GM13976 (cell line): Measurements from ENCODE around the gene TTLL6.

Source experiments
- DNase-seq: peaks from one replicate; pipeline ENCODE4 v3.0.0; 2012; ENCODE audit warnings: low spot score
- CTCF ChIP-seq: IDR thresholded peaks from 2 replicates; pipeline ENCODE4 v1.5.1; 2012; ENCODE audit warnings: borderline replicate concordance, mild to moderate bottlenecking; ENCODE audit not compliant: insufficient read depth; ENCODE audit errors: extremely low read depth, missing control alignments, control extremely low read depth
- in situ Hi-C: fragments of 300-500 bp; cut with MboI; formaldehyde crosslinking; loops from one replicate; pipeline ENCODE4 v1.12.0; 2022; ENCODE audit warnings: low sequenced_read_pairs, mixed read lengths, inconsistent platforms; ENCODE audit not compliant: unreplicated experiment

TTLL6 gene

DNA sequence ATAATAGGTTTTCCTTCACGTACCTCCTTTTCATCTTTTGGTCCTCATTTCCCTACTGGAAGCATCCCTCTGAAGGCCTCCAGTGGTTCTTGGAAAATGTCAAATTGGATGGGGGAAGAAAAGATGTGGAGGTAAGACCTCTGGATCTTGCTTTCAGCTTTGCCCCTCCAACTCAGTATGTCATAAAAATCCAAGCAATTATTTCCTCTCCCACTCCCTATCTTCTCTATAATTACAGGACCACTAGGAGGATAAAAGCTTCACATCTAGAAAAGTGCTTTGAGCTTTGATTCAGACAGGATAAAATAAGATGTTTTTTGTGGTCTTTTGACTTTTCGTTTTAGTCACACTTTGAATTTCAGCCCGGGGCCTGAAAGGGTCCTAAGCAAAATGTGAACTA, 1.7 kb downstream of the TTLL6 start:
- no peak for DNase-seq
- in situ Hi-C loops, result loop anchor here (10.0 kb wide), 1 partner anchor 219 kb away; no protein-coding TSS in a partner anchor
- TF ChIP-seq CTCF, result no peak

GRCh38 chr17:48814504-48814903, 2.5 kb downstream of the TTLL6 start:
- TF ChIP-seq CTCF, result peak; percentile 66
- DNase-seq, result peak; percentile 82
- in situ Hi-C loops, result loop anchor here (10.0 kb wide), 1 partner anchor 220 kb away; no protein-coding TSS in a partner anchor

DNA sequence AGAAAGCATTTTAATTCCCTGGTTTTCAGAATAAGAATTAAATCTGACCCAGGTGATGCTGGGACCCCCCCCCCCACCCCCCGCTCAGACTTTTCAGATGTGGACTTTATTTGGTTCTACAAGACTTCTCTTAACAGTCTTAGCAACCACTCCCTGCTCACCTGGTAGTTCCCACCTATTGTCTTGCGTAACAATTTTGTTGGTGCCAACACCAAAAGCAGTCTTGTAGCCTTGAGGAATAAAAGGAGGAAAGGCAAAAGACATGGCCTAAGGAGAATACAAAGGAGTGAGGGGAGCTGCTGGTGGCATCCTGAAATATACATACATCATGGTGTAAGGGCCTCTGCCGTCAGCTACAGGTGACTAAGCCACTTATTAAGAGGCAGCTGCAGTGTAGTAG, 5.0 kb downstream of the TTLL6 start:
- no peak for DNase-seq
- in situ Hi-C loops, result loop anchor here (10.0 kb wide), 1 partner anchor 223 kb away; no protein-coding TSS in a partner anchor
- TF ChIP-seq CTCF, result no peak

DNA sequence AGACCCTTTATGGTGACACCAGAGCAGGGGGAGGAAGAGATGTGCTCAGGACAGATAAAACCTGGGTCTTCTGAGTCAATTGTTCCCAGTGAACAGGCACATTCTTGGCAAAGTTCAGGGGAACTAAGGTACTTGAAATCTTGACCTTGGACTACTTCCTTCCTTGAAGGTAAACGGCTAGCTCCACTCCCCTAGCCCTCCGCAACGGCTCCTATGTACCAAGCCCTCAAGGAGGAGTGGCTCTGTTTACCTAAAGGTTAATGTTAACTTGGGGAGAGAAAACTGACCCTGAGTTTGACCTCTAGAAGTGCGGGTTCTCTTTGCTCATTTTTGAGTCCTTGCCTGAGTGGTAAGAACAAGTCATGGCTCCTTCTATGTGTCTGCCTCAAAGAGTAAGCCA, 7.8 kb downstream of the TTLL6 start:
- no peak for TF ChIP-seq CTCF
- no peak for DNase-seq
- in situ Hi-C loops, result no loop called here

GRCh38 chr17:48804936-48805411, 12.1 kb downstream of the TTLL6 start:
- peak; percentile 75 for TF ChIP-seq CTCF
- DNase-seq, result peak; percentile 80
- in situ Hi-C loops, result loop anchor here (5.0 kb wide), 1 partner anchor 72 kb away; no protein-coding TSS in a partner anchor

DNA sequence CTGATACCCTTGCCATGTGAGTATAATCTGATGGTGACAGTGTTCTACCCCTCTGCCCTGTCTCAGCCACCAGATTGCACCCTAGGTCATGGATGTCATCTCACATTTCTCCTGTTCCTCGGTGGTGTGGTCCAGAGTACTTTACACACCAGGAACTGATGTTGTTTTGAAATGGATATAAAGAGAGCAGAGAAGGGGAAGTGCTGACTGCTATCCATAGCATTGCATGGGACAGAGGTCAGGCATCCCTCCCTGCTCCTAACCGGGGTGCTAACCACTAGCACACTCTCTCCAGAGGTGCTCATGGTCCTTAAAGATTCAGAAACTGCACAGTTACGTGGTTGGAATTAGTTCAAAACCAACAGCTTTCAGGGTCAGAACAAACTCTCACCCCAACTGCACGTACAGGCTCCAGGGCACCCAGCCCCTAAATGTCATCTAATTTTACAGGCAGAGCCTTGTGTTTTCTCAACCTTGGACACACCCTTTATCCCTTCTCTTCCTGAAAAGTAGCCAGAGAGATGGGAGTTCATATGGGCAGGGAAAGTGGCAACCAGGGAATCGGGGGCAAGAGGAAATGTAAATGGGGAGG, 16.3 kb downstream of the TTLL6 start:
- in situ Hi-C loops, result loop anchor here (5.0 kb wide), 1 partner anchor 77 kb away; no protein-coding TSS in a partner anchor

More for the DNA sequence above, 16.3 kb downstream of the TTLL6 start:
- no peak for DNase-seq
- no peak for TF ChIP-seq CTCF
